UCSD-AML1 (cell line): ENCODE results near the gene RASSF6.
A peak's percentile ranks its signal among the peaks of the same experiment; 100 is the strongest.
"Not testable (repeated sequence)": the region's sequence is repeated elsewhere in the genome, so short reads cannot be mapped to it uniquely, and the experiment has no call there.

Experiments
- DNase-seq: peaks from one replicate; lab custom pipeline; 2025; ENCODE audit not compliant: unreplicated experiment; lab: John Stamatoyannopoulos, UW

RASSF6 gene

GRCh38 chr4:73612032-73612431, 8.2 kb downstream of the RASSF6 start:
- no peak for DNase-seq

- DNase-seq, result no peak
Observed at GRCh38 chr4:73609706-73610105, 10.5 kb downstream of the RASSF6 start.

GRCh38 chr4:73608689-73609594, 11.3 kb downstream of the RASSF6 start:
- no peak for DNase-seq

GRCh38 chr4:73607375-73608033, 12.7 kb downstream of the RASSF6 start:
- no peak for DNase-seq

DNA sequence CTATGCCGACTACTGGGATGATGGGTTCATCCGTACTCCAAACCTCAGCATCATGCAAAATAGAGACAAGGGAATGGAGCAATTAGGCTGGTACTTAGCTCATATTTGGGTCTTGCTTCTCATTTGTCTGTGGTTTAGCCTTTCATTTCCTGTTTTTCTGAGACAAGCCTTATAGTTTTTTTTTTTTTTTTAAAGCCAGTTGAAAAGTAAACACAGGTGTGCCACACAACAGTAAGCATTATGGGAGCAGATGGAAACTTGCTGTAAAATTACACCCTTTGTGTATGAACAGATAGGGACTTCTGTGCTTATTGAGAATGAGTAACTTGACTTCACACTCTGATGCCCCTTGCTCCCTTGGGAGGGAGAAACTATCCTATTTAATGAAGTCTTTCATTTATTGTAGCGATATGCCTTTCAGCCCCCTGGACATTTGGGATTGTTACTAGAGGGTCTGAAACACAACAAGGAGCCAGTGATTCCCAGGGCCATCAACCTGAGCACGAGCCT, 13.7 kb downstream of the RASSF6 start:
- DNase-seq, result no peak

DNA sequence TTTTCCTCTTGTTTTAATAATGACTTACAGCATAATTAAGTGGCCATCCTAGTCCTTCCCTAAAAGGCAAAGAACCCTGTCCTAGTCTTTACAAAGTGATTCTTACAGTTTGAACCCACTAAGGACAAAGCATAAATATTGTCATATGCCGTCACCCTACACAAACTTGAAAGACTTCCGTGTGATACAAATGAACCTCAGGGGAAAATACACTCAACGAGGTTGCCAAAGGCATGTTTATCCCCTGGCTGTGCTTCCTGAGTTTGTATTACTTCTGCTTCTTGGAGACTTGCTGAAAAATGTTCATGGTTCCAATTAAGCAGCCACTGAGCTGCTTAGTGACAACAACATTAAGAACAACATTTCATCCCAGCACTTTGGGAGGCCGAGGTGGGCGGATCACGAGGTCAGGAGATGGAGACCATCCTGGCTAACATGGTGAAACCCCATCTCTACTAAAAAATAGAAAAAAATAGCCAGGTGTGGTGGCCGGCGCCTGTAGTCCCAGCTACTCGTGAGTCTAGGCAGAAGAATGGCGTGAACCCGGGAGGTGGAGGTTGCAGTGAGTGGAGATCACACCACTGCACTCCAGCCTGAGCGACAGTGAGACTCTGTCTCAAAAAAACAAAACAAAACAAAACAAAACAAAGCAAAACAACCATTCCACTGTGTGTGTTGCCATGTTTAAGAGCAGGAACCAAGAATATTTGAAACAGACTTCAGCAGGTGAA, 16.2 kb downstream of the RASSF6 start:
- no peak for DNase-seq

DNA sequence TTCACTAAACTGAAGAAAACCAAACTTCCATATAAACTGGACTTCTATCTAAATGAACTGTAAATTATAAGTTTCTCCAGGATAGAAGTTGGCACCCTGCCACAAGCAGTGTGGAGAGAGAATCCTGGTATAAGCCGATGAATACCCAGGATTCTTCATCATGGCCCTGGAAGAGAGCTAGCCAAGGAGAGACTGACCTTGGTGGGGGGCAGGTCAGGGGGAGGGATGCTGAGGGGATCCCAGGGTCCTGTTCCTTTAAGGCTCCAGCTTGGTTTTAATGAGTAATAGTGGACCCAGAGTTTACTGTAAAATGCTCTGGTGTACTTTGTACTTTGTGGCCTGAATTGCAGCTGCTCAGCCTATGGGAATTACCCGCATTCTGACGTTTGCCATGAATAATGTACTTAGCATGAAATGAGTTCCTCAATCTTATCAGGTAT, 16.9 kb downstream of the RASSF6 start:
- no peak for DNase-seq

DNA sequence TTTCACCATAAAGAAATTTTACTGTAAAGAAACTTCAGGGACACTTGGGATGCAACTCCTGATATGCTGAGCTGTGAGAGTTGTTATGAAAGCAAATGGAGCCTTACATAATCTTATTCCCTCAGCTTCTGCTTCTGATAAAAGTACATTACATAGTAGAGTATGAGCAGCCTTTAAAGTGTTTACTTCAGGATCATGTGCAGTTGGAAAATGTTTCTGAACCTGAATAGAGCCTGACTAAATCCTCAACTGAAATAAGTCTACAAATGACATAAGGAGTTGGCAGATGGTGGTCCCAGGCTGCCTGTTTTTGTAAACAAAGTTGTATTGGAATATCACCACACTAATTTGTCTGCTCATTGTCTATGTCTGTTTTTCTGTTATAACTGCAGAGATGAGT, 19.3 kb downstream of the RASSF6 start:
- no peak for DNase-seq

GRCh38 chr4:73599182-73599581, 21.1 kb downstream of the RASSF6 start:
- peak; percentile 21 for DNase-seq

GRCh38 chr4:73597594-73597993, 22.6 kb downstream of the RASSF6 start:
- no peak for DNase-seq

DNA sequence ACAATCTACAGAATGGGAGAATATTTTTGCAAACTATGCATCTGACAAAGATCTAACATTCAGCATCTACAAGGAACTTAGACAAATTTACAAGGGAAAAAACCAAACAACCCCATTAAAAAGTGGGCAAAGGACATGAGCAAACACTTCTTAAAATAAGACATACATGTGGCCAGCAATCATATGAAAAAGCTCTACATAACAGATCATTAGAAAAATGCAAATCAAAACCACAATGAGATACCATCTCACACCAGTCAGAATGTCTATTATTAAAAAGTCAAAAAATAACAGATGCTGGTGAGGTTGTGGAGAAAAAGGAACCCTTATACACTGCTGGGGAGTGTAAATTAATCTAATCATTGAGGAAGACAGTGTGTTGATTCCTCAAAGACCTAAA, 23.1 kb downstream of the RASSF6 start:
- DNase-seq, result not testable (repeated sequence)

GRCh38 chr4:73596001-73596400, 24.2 kb downstream of the RASSF6 start:
- DNase-seq, result no peak

DNA sequence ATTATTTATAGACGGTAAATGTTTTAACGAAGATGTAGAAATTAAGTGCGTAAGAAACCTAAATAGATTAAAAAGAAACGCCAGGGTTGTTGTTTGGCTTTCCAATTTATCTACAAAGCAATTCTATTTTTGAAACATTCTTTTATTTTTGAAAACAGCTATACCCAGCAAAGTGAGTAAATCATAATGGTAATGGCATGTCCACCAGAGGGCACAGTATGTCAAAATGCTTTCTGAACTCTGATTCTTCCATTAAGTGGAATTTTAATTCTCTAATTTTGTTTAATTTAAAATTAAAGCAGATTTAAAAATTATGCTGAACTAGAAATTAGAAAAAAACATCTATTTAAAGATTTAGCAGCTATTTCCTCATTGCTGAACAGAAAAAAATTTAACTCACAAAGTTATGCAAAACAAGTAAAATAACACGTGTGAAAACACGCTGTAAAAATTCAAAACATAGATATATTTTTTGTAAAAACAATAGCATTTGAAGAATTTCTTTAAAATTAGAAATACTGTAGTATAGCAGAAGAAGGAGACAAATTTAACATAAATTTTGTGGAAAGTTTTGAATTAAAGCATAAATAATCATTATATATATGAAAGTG, 26.5 kb downstream of the RASSF6 start:
- no peak for DNase-seq

DNA sequence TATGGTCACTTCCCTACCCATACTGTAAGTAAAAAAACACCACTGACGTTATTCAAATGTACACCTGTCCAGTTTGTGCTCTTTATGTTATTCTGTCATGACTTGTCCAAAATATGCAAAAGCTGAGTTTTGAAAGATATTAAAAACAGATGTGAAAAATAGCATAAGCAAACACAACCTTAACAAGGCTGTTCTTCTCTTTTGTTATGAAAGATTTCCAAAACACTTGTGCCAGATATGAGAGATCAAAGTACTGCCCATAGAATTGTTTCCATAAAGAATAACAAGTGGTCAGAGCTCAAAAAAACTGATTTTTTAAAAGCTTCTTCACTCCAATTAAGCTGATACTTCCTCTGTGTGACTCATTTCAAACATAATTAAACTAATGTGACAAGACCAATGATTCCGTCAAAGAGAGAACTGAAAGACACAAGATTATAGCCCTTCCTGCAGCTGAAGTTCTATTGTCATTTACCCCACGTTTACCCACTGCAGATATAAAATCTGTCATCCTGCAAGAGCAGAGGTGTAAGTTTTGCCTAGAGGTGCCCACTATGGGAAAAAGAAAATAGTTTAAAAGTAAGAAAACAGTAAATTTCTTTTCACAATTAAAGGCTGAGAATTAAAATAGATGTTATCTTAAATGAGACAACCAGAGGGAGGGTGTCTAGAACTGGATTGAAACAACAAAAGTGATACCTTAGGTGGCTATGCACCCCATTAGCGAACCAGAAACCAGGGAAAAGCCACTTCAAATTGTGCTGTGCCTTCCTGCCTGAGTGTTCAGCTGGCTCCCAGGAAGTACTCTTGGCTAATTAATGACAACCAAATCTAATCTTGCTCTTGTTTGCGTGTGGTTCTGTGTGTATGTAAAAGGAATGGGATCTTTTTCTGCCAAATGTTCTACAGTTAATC, 30.1 kb downstream of the RASSF6 start:
- no peak for DNase-seq

DNA sequence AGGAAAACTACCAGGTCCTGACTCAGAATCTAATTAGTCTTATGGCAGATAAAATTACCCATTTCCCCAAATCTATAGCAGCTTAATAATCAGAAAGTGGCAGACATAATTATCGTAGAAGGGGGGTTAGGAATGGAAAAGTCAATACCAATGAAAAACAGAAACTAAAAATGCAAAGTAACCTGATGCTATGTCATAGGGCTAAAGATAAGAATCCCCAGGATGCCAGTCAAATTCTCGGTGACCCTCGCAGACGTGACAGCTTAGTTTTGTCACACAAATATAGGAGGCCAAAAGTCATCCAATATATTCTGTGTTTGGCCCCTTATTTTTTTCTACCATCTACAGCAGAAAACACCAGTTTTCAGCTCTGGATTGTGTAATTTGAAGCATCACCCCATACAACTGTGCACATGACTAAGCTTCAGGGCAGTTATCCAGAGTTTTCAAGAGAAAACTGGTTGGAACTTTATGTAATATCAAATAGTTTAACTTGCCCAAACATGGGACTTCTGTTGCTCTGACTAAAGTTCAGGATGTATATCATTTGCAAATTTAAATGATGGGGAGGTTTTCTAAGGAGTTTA, 30.9 kb downstream of the RASSF6 start:
- DNase-seq, result no peak

- no peak for DNase-seq
Observed at GRCh38 chr4:73588613-73589012, 31.6 kb downstream of the RASSF6 start.

DNA sequence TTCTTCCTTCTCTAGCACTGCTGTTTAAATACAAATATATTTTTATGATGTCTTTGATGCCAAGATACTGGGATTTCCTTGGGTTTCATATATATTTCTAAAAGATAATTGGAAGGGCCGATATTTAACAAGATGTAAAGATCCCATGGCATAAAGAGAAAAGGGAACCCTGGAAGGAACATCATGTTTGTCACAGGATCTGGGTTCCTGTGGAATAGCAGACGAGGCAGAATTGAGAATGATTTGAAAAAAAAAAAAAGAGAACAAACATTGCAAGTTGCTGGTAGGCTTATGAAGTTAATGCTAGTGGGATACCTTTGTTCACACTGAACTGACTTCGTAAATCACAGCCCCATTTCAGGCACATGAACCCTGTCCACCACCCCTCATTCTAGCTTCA, 33.6 kb downstream of the RASSF6 start:
- no peak for DNase-seq

- no peak for DNase-seq
Observed at GRCh38 chr4:73586040-73586439, 34.2 kb downstream of the RASSF6 start.

DNA sequence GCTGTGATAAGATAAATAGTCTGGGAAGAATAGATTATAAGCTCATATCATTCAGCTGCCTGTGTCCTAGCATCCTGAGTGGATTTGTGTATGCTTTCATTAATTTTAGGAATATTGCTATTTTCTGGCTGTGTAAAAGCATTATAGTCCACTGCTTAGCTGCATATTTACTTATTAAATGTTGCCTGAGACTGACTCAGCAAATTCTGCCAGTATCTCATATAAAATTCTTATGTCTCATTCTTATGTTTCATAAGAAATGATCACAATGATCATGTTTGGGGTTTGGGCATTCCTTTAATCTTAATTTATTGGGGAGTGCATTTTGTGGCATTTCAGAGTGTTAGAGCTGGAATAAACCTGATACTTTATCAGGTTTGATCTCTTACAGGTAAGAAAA, 34.9 kb downstream of the RASSF6 start:
- no peak for DNase-seq

DNA sequence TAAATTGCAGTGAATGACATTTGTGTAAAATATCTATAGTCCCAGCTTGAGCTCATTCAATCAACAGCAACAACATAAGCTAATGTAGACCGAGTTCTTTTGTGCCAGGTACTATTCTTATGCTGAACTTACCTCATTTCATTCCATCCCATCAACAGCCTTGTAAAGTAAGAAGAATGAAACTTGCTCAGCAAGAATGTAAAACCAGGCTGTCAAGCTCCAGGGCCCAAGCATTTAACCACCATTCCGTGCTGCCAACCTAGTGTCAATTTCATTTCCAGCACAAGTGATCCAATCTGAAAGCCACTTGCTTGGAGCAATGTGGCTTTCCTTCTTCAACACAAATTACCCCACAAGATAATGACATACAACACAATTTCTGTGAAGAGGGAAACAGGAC, 36.6 kb downstream of the RASSF6 start:
- DNase-seq, result no peak
